Measurements from ENCODE around the gene OTP.
A peak's percentile ranks its signal among the peaks of the same experiment; 100 is the strongest.

The OTP gene

GRCh38 chr5:77645158-77645994, 6.9 kb upstream of the OTP start:
- Mint-ChIP-seq H3K27ac (no peak overlapping the region), H3K4me1 (peaks cover 29% of the 10 kb centered on the region), H3K4me3 (peak overlapping the region; percentile 33 to 56 (median 39)), H3K9me3 (no peaks in the 10 kb centered on the region), H3K36me3 (ENCODE audit: low read depth) (no peaks in the 10 kb centered on the region), H3K27me3 (ENCODE audit: low read depth) (peaks cover 100% of the 10 kb centered on the region)
- peak; percentile 42 to 51 (median 45) for TF ChIP-seq CTCF (IDR thresholded peaks at IDR 0.05; ENCODE audit: unreplicated experiment in 3 of 3)

- Mint-ChIP-seq H3K9me3 (peaks cover 2% of the 10 kb centered on the region), H3K36me3 (ENCODE audit: low read depth) (no peaks in the 10 kb centered on the region), H3K4me1 (peaks cover 35% of the 10 kb centered on the region), H3K4me3 (peak overlapping the region; percentile 33 to 56 (median 39)), H3K27me3 (ENCODE audit: low read depth) (peaks cover 100% of the 10 kb centered on the region), H3K27ac (no peak overlapping the region)
- no peak for TF ChIP-seq CTCF (IDR thresholded peaks at IDR 0.05; ENCODE audit: unreplicated experiment in 3 of 3)
Measured at GRCh38 chr5:77644371-77645157, 6.1 kb upstream of the OTP start.

GRCh38 chr5:77643654-77644370, 5.3 kb upstream of the OTP start:
- H3K4me1 Mint-ChIP-seq: peaks cover 40% of the 10 kb centered on the region
- no peak overlapping the region for H3K27ac Mint-ChIP-seq
- H3K36me3 Mint-ChIP-seq (ENCODE audit: low read depth): no peaks in the 10 kb centered on the region
- H3K4me3 Mint-ChIP-seq: peak overlapping the region in 1 of 3 experiments; percentile 18
- no peak for TF ChIP-seq CTCF (IDR thresholded peaks at IDR 0.05; ENCODE audit: unreplicated experiment in 3 of 3)
- H3K9me3 Mint-ChIP-seq: peaks cover 2% of the 10 kb centered on the region
- peaks cover 100% of the 10 kb centered on the region for H3K27me3 Mint-ChIP-seq (ENCODE audit: low read depth)

GRCh38 chr5:77642738-77643653, 4.5 kb upstream of the OTP start:
- H3K4me3 Mint-ChIP-seq: no peak overlapping the region
- H3K27me3 Mint-ChIP-seq (ENCODE audit: low read depth): peaks cover 100% of the 10 kb centered on the region
- H3K9me3 Mint-ChIP-seq: peaks cover 2% of the 10 kb centered on the region
- H3K27ac Mint-ChIP-seq: no peak overlapping the region
- no peak for TF ChIP-seq CTCF (IDR thresholded peaks at IDR 0.05; ENCODE audit: unreplicated experiment in 3 of 3)
- H3K4me1 Mint-ChIP-seq: peaks cover 40% of the 10 kb centered on the region
- no peaks in the 10 kb centered on the region for H3K36me3 Mint-ChIP-seq (ENCODE audit: low read depth)
